ENCODE results near the gene CCDC157.

The CCDC157 gene

DNA sequence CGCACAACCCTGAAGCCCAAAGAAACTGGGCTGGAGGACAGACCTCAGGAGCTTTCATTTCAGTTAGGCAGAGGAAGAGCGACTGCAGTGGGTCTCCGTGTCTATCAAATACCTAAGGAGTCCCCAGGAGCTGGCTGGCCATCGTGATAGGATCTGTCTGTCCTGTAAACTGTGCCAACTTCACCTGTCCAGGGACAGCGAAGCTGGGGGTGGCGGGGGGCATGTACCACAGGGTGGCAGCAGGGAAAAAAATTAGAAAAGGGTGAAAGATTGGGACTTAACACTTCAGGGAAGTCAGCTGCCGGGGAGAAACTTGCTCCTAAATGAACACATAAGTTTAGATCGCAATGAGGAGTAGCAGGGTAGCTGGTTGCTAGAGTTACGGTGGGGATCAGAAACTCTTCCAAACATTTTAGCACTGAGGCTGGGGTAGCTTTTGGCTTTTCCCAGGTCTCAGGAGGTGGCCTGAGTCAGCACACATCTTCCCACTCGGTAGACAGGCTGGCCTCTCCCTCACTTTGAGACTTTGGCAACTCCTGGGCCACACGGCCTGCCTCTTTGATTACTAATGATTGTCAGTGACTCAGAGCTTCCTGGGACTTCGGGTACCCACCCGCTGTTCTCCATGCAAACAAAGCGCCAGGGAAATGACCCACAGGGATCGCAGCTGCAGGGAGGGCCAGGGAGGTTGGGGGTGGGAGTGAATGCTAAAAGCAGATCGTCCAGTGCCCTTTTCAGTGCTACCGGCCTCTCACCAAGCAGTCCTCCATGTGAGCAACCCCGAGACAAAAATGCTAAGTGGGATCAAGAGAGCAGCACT is 65.9 kb downstream of the CCDC157 start:
- TF ChIP-seq JUND (IDR thresholded peaks at IDR 0.05; ENCODE audit: low read depth) = no peak
- no peak for DNase-seq (ENCODE audit: low read depth in 1 of 2, low spot score in 1 of 2)
- in situ Hi-C loops (cut with HindIII; ENCODE audit: low pct_unique_long_range_greater_than_20kb, low sequenced_read_pairs) = no loop called here

DNA sequence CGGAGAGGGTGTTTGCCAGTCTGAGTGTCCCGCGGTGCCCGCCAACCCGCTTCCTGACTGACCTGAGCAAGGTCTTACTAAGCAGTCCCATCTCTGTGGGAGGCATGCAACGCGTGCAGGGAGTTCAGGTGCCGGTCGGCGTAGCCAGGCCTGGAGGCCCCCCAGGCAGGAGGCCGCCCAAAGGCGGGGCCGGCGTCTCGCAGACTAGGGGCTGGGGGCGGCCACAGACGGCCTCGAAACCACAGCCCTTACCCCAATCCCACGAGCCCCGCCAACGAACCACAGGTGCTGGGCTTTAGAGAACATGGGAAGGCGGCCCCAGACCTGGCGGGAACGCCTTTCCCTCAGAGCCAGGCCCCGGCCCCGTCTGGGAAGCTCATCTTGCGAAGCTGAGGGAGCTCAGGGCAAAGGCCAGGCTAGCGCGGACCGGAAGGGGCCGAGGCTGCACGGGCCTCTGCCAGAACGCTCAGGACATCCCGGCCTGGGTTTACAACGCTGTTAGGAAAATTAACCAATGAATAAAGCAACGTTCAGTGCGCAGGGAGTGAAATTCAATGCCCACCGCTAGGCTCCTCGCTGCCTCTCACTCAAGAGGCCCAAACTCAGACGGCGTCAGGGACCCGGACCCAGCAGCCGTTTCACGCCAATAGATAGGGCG is 66.6 kb downstream of the CCDC157 start:
- no peak for TF ChIP-seq JUND (IDR thresholded peaks at IDR 0.05; ENCODE audit: low read depth)
- peak in 1 of 2 experiments; percentile 28 for DNase-seq (ENCODE audit: low read depth in 1 of 2, low spot score in 1 of 2)
- in situ Hi-C loops (cut with HindIII; ENCODE audit: low pct_unique_long_range_greater_than_20kb, low sequenced_read_pairs) = no loop called here

- DNase-seq (ENCODE audit: low read depth in 1 of 2, low spot score in 1 of 2) = peak; percentile 92 to 98
- in situ Hi-C loops (cut with HindIII; ENCODE audit: low pct_unique_long_range_greater_than_20kb, low sequenced_read_pairs) = no loop called here
- TF ChIP-seq JUND (IDR thresholded peaks at IDR 0.05; ENCODE audit: low read depth) = no peak
Observed at GRCh38 chr22:30423959-30424533, 67.2 kb downstream of the CCDC157 start.

DNA sequence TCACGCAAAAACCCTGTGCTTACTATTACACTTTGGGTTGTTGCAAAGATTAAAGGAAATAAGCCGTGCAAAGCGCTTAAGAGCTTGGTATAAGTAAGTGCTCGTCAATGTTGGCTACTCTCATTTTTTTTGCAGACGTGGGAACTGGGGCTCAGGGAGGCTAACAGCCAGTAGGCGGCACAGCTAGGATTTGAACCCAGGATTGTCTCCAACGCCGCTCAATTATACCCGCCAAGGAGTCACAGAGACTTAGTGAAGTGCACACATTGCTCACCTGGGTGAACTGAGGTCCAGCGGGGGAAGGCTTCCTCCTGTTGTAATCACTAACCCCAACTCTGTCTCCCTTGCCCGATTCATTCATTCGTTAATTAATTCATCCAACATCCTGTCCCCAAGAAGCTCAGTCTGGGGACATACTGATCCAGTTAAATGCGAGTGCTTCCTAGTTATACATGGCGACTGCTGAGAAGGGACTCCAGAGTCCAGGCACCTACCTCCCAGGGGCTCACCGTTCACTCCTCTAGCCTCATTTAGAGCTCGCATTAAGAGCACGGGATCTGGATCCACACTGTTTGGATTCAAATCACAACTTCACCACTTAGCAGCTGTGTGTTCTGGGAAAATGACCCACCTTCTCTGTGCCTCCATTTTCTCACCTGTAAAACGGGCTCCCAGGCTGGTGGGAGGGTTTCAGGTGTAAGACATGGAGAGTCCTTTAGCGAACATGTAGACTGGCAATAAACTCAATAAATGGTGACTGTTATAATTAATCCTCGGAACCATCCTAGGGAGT is 67.9 kb downstream of the CCDC157 start:
- no peak for TF ChIP-seq JUND (IDR thresholded peaks at IDR 0.05; ENCODE audit: low read depth)
- peak in 1 of 2 experiments; percentile 35 for DNase-seq (ENCODE audit: low read depth in 1 of 2, low spot score in 1 of 2)
- in situ Hi-C loops (cut with HindIII; ENCODE audit: low pct_unique_long_range_greater_than_20kb, low sequenced_read_pairs) = no loop called here

- in situ Hi-C loops (cut with HindIII; ENCODE audit: low pct_unique_long_range_greater_than_20kb, low sequenced_read_pairs) = no loop called here
- DNase-seq (ENCODE audit: low read depth in 1 of 2, low spot score in 1 of 2) = no peak
- TF ChIP-seq JUND (IDR thresholded peaks at IDR 0.05; ENCODE audit: low read depth) = no peak
Observed at GRCh38 chr22:30425327-30425615, 68.5 kb downstream of the CCDC157 start.

- in situ Hi-C loops (cut with HindIII; ENCODE audit: low pct_unique_long_range_greater_than_20kb, low sequenced_read_pairs) = no loop called here
- peak; percentile 27 to 55 for DNase-seq (ENCODE audit: low read depth in 1 of 2, low spot score in 1 of 2)
- no peak for TF ChIP-seq JUND (IDR thresholded peaks at IDR 0.05; ENCODE audit: low read depth)
Observed at GRCh38 chr22:30425616-30426387, 69.0 kb downstream of the CCDC157 start, which contains the start of gene MTFP1. Gene MTFP1 (plus strand): TSS chr22:30425768. CDS start chr22:30425880, 112 bp downstream.
